Activated naive CD4-positive, alpha-beta T cell treated with anti-CD3 and anti-CD28 coated beads, Interleukin-2, amount 50 U/mL, for 24 hours (primary cell): ENCODE data around the gene RNU4-1.
"Not testable (repeated sequence)": the region's sequence is repeated elsewhere in the genome, so short reads cannot be mapped to it uniquely, and the experiment has no call there.

Source experiments
- H3K27ac Mint-ChIP-seq: one replicate; pipeline ENCODE4 v1.8.0; 2021; ENCODE audit warnings: mild to moderate bottlenecking, mixed read lengths
- H3K27me3 Mint-ChIP-seq: one replicate; pipeline ENCODE4 v1.8.0; 2021; ENCODE audit warnings: mixed read lengths
- H3K36me3 Mint-ChIP-seq: one replicate; pipeline ENCODE4 v1.8.0; 2021; ENCODE audit warnings: mixed read lengths
- H3K4me1 Mint-ChIP-seq: one replicate; pipeline ENCODE4 v1.8.0; 2021; ENCODE audit warnings: mixed read lengths
- H3K4me3 Mint-ChIP-seq: one replicate; pipeline ENCODE4 v1.8.0; 2021; ENCODE audit warnings: mild to moderate bottlenecking, mixed read lengths
- H3K9me3 Mint-ChIP-seq: one replicate; pipeline ENCODE4 v1.8.0; 2021; ENCODE audit warnings: mixed read lengths

Gene RNU4-1

DNA sequence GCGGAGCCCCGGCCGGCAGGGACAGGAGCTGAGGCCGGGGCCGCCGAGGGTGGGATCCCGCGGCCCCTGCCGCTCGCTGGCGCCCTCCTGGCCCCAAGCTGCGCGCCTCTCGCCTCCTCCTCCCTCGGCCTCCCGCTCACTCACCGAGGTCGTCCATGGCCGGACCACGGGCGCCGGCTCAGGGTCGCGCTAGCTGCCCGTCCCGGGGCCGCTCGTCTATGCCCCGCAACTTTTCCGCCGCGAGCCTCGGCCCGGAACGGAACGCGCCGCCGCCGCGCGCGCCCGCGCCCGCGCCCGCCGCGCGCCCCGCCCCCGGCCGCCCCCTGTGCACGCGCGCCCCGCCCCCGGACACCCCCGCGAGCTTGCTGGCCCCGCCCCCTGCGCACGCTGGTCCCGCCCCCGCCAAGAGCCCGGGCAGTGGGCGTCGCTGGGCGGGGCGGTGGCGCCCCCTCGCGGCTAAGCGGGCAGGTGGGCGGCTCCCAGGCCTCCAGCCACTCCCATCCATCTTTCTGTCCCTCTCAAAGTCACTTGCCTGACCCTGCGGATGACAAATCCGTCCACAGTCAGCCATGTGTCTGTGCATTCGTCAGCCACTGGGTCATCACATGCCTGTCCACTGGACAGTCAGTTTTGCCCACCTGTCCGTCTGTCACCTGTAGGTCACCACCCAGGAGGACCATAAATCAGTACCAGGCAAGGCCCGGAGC is 27.4 kb downstream of the RNU4-1 start, which contains the start of gene PXN:
TSS of gene PXN (minus strand) at position 258 of the 707 bp plus-strand sequence. CDS start at position 157, 101 bp downstream.
- peaks cover 2% of the 10 kb centered on the region for H3K36me3 Mint-ChIP-seq
- peak within 1 kb of the TSS; percentile 93 for H3K27ac Mint-ChIP-seq
- no peaks in the 10 kb centered on the region for H3K9me3 Mint-ChIP-seq
- peaks cover 41% of the 10 kb centered on the region for H3K4me1 Mint-ChIP-seq
- no peaks in the 10 kb centered on the region for H3K27me3 Mint-ChIP-seq
- H3K4me3 Mint-ChIP-seq = peak within 1 kb of the TSS; percentile 93

DNA sequence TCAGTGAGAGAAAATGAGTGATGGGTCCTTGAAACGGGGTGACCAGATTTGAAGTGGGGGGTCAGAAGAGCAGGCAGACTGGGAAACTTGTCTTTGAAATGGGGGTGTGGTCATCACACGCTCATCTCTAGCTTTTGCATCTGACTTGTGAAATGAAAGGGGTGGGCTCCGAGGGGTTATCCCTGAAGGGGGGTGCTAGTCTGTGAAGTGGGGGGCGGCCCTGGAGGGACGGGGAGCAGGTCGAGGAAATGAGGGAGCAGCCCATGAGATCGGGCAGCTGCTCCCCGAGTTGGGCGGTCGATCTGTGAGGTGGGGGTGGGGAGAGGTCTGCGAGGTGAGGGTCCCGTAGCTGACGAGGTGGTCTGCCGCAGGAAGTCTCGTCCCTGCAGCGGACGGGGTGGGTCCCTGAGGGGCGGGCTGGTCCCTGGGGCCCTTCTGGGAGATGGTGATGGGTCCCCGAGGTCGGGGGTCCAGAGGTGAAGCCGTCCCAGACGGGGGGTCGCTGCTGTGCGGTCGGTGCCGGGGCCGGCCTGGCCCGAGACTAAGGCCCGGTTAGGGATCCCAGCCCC is 28.0 kb downstream of the RNU4-1 start:
- Mint-ChIP-seq H3K36me3 (peaks cover 3% of the 10 kb centered on the region), H3K4me3 (peak overlapping the region; percentile 93), H3K4me1 (peaks cover 47% of the 10 kb centered on the region), H3K27ac (peak overlapping the region; percentile 93), H3K27me3 (no peaks in the 10 kb centered on the region), H3K9me3 (no peaks in the 10 kb centered on the region)

DNA sequence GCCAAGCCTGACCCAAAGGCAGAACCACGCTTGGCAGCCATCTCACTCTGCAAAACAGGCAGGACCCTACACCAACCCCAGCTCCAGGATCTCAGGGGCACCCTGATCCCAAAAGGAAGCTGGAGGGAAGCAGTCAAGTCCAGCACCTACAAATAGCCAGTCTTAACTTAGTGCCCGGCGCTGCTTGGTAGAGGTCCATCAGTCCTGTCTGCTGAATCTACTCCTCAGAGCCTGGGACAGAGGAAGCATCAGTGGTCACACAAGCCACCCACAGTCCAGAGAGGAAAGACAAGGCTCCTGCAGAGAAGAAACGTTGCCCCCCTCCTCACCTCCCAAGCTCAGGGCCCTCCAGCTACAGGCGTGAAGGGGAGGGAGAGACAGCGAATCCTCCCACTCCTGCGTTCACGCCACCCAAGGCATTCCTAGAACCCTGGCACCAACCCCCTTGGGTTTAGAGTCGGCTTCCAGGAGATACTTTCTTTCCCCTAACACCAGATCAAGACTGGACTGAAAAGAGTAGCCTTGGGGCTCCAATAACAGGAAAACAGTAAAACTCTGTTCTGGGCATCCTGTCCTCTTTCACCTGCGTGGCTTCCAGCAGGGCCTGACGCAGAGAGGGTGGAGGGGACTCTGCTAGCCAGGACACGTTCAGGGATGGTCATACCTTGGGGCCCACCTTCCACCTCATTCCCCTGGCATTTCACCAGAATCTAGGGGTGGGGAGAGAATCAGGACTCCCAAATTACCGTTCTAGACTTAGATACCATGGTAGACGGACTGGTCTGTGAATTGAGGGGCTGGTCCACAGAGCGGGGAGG is 28.7 kb downstream of the RNU4-1 start:
- Mint-ChIP-seq H3K9me3 (no peaks in the 10 kb centered on the region), H3K27me3 (no peaks in the 10 kb centered on the region), H3K27ac (peak overlapping the region; percentile 93), H3K4me1 (peaks cover 54% of the 10 kb centered on the region), H3K4me3 (peak overlapping the region; percentile 93), H3K36me3 (peaks cover 3% of the 10 kb centered on the region)

DNA sequence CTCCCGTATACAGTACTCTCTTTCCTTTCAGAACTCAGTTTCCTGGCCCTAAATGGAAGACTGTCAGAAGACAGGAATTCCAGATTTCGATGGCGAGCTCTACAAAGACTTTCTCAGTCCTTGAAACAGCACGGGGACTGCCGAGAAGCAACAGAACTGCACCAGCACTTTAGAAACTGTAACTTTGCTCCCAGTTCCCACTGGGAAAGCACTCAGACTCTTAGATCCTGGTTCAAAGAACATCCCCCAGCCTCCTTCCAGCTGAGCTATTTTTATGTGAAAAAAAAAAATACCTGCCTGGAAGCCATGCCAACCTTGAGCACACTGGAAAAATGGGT is 29.3 kb downstream of the RNU4-1 start:
- peaks cover 3% of the 10 kb centered on the region for H3K36me3 Mint-ChIP-seq
- peak overlapping the region; percentile 93 for H3K4me3 Mint-ChIP-seq
- peaks cover 57% of the 10 kb centered on the region for H3K4me1 Mint-ChIP-seq
- peak overlapping the region; percentile 78 for H3K27ac Mint-ChIP-seq
- H3K9me3 Mint-ChIP-seq = no peaks in the 10 kb centered on the region
- H3K27me3 Mint-ChIP-seq = no peaks in the 10 kb centered on the region

DNA sequence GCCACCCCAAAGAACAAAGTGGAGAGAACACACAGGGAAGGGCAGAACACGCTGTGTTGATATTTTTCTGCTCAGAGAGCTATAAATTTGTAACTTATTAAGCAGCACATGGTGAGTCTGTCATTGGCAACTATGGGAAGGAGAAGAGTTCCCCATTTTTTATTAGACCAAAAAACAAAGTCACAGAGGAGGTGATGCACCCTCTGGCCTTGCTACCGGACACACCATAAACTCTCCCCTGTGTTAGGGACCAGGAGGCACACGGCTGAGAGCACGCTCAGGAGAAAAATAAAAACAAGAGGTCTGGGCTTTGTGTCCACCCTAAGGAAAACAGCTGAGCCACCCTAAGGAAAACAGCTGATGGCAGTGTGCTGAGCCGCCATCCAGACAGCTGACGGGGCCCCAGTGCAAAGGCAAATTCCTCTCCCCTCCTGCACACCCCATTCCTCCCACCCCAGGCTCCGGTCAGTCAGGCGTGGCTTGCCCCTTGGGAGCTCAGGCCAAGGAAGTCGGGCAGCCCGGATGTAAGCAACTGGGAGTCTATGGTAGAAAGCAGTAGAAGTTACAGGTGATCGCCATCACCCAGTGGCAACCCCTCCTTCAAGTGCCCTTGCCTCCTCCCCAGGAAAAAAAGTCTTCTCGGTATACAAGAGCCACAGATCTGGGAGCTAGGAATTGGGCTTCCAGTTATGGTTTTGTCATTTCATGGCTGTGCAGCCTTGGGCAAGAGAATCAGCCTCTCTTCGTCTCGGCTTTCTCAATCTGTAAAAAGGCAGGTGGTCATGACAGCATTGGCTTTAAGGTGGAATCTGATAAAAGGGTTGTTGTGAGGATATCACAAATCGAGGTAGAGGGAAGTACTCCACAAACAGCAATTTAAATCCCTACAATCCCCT is 29.9 kb downstream of the RNU4-1 start:
- H3K27ac Mint-ChIP-seq = peak overlapping the region; percentile 81
- no peaks in the 10 kb centered on the region for H3K27me3 Mint-ChIP-seq
- peak overlapping the region; percentile 93 for H3K4me3 Mint-ChIP-seq
- H3K36me3 Mint-ChIP-seq = peaks cover 3% of the 10 kb centered on the region
- H3K4me1 Mint-ChIP-seq = peaks cover 64% of the 10 kb centered on the region
- H3K9me3 Mint-ChIP-seq = no peaks in the 10 kb centered on the region

DNA sequence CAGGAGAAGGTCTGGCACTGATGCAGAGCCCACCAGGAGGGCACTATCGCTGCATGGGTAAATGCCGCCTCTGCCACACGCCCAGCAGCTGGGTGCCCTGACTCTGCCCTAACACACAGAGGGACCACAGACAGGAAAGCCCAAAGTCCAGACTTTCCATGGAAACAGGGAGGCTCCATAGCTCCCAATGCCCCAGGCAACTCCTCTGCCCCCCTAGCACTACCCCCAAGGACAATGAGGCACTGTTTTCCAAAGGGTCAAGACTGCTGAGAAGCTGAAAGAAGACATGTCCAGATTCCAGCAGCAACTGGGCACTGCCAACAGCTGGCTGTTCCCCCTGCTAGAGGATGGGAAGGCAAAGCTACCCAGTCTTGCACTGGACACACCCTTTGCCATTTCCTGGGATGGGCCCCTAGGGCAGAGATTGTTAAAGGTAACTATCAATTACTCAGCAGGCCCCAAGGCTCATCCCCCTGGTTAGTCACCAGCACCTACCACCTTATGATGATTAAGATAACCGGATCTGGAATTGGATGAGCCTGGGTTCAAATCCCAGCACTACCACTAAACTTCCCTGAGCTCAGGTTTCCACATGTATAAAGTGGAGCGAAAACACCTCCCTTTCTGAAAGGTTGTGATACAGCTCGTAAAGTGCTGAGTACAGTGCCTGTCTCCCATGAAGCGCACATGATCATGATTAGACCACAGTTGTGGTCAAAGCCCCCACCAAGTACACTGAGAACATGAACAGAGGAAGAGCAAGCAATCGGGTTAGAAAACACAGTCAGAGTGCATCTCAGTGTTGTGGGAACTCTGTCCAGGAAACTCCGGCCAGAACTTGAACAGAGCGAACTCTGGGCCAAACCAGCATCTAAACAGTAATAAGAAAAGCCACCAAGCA is 30.8 kb downstream of the RNU4-1 start:
- no peaks in the 10 kb centered on the region for H3K9me3 Mint-ChIP-seq
- peak overlapping the region; percentile 93 for H3K4me3 Mint-ChIP-seq
- H3K36me3 Mint-ChIP-seq = peaks cover 3% of the 10 kb centered on the region
- H3K27me3 Mint-ChIP-seq = no peaks in the 10 kb centered on the region
- H3K4me1 Mint-ChIP-seq = peaks cover 73% of the 10 kb centered on the region
- peak overlapping the region; percentile 81 for H3K27ac Mint-ChIP-seq

DNA sequence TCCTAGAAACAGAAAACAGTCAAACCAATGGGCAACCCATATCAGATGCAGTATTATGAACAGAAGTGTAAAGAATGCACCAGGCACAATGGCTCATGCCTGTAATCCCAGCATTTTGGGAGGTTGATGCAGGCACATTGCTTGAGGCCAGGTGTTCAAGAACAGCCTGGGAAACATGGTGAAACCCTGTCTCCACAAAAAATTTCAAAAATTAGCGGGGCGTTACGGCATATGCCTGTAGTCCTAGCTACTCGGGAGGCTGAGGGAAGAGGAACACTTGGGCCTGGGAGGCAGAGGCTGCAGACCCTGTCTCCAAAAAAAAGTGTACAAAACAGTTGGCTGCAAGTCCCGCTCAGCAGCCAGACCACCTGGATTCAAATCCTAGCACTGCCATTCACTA is 32.4 kb downstream of the RNU4-1 start:
- H3K27ac Mint-ChIP-seq = peak overlapping the region; percentile 76
- H3K36me3 Mint-ChIP-seq = peaks cover 5% of the 10 kb centered on the region
- H3K9me3 Mint-ChIP-seq = no peaks in the 10 kb centered on the region
- H3K27me3 Mint-ChIP-seq = no peaks in the 10 kb centered on the region
- H3K4me1 Mint-ChIP-seq = peaks cover 87% of the 10 kb centered on the region
- peak overlapping the region; percentile 31 for H3K4me3 Mint-ChIP-seq

DNA sequence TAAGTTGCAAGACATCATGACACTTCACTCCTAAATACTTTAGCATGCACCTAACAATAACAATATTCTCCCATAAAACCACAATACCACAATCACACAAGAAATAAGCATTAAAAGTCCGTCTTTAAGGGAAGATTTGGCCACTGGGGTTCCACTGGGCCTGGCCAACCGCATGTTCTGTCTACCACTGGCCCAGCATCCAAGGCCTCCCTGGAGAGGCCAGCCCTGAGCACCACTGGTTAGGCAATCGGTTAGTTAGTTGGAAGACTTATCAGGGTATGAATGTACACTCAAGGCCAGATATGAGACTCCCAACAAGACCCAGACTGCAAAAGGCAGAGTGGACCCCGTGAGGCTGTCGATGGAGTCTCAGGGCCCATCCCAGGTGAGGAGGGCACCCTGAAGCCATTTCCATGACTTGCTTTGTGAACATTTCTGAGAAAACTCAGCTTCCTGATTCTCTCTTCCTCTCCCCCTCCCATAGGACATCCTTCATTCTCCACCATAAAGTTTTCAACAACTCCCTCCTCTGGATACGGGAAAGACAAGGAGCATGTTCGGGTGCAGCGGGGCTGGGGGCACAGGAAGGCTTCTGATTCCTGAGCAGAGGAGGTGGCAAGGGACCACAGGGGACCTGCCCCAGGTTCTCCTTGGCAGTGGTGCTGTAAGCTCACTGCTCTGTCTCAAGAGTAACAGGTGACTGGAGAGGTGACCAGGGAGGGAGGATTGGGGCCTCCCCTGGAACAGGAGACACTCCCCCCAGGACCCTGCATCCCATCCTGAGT is 33.4 kb downstream of the RNU4-1 start:
- Mint-ChIP-seq H3K27ac (peak overlapping the region; percentile 60), H3K4me1 (peaks cover 93% of the 10 kb centered on the region), H3K27me3 (no peaks in the 10 kb centered on the region), H3K9me3 (no peaks in the 10 kb centered on the region), H3K36me3 (peaks cover 10% of the 10 kb centered on the region), H3K4me3 (no peak overlapping the region)

DNA sequence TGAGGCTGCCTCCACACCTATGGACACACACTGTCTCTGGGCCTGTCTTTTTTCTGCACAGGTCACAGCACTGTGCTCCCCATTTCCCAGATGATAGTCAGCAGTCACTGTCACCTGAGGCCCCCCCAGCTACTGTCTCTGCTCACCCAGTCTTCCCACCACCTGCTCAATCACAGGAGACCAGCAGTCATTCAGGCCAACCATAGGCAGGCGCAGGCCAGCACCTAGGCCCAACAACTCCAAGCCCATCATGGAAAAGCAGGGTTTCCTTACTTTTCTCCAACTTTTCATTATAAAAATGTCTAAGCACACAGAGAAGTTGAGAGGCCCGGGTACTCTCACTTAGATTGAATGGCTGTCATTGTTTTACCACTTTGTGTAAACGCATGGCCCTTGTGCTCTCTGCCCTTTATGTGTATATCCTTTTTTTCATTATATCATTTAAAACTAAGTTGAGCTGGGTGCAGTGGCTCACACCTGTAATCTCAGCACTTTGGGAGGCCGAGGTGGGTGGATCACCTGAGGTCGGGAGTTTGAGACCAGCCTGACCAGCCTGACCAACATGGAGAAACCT is 34.6 kb downstream of the RNU4-1 start:
- Mint-ChIP-seq H3K4me3 (peak overlapping the region; percentile 23), H3K36me3 (peaks cover 10% of the 10 kb centered on the region), H3K9me3 (no peaks in the 10 kb centered on the region), H3K27ac (peak overlapping the region; percentile 70), H3K27me3 (no peaks in the 10 kb centered on the region), H3K4me1 (peaks cover 94% of the 10 kb centered on the region)

DNA sequence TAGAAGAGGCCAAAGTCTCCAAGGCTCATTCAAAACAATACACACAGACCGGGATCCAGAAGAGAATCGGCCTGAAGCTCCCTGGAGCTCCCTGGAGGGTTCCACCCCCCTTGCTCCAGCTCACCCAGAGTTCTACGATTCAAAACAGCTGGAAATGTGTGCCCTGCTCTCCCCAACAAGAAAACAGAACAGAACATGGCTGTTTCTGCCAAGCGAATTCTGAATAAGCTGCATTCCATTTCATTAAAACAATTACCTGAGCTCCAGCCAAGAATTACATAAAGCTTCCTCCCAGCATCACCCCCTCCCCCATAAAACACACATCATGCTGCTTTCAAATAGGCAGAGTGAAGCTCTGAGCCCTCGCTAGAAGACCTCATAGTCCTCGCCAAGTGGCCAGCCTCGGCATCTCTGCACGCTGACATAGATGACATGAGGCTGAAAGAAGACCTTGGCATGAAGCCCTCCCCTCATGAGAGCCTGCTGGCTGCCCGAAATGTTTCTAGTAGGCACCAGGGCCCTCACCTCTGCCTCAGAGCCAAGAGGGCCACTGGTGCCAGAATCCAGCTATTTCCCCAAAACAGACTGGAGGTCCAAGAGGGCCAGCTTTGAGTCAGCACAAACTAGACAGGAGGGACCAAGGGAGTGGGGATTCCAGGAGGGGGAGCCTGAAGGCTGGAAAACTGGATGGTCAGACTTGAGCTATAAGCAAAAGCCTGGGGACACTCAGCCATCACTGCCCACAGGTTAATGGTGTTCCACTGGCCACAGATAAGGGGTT is 35.8 kb downstream of the RNU4-1 start:
- Mint-ChIP-seq H3K36me3 (peaks cover 10% of the 10 kb centered on the region), H3K4me3 (no peak overlapping the region), H3K27ac (peak overlapping the region; percentile 47), H3K9me3 (no peaks in the 10 kb centered on the region), H3K4me1 (peaks cover 94% of the 10 kb centered on the region), H3K27me3 (no peaks in the 10 kb centered on the region)

DNA sequence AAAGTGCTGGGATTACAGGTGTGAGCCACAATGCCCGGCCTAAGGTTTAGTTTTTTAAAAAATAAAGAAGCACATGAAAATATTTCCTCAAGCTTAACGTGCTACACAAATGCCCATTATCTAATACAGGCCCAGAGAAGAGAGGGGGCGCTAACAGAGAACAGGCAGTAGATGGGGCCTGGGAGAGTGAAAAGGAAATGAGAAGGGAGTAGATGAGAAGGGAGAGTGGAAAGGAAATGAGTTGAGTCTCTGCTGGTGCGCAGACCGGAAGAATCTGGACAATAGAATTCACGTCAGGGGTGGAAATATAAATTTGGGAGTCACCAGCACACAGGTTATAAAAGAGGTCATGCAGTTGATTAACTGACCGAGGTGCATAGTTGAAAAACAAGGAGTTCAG is 38.2 kb downstream of the RNU4-1 start:
- H3K9me3 Mint-ChIP-seq = no peaks in the 10 kb centered on the region
- peaks cover 8% of the 10 kb centered on the region for H3K36me3 Mint-ChIP-seq
- peak overlapping the region; percentile 78 for H3K27ac Mint-ChIP-seq
- no peaks in the 10 kb centered on the region for H3K27me3 Mint-ChIP-seq
- no peak overlapping the region for H3K4me3 Mint-ChIP-seq
- H3K4me1 Mint-ChIP-seq = peaks cover 91% of the 10 kb centered on the region

DNA sequence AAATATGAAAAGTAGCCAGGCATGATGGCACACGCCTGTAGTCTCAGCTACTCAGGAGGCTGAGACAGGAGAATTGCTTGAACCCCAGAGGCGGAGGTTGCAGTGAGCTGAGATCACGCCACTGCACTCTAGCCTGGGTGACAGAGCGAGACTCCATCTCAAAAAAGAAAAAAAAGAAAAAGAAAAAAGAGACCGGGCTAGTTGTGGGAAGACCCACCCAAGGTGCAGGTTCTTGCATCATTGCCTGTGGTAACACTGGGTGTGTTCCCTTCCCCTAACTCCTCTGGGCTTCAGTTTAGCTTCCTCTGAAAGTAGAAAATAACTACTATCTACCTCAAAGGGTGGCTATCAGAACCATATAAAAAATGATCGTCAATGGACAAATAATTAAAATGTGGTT is 39.7 kb downstream of the RNU4-1 start:
- H3K27ac Mint-ChIP-seq = peak overlapping the region; percentile 93
- not testable (repeated sequence) for H3K9me3 Mint-ChIP-seq, H3K27me3 Mint-ChIP-seq
- H3K36me3 Mint-ChIP-seq = peaks cover 11% of the 10 kb centered on the region
- peaks cover 93% of the 10 kb centered on the region for H3K4me1 Mint-ChIP-seq
- peak overlapping the region; percentile 85 for H3K4me3 Mint-ChIP-seq
